OCI-M2 (cell line): ENCODE results near the gene PLXNA4.

Source experiments
- DNase-seq: peaks from one replicate; lab custom pipeline; 2025; ENCODE audit not compliant: unreplicated experiment; lab: John Stamatoyannopoulos, UW

PLXNA4 gene

DNA sequence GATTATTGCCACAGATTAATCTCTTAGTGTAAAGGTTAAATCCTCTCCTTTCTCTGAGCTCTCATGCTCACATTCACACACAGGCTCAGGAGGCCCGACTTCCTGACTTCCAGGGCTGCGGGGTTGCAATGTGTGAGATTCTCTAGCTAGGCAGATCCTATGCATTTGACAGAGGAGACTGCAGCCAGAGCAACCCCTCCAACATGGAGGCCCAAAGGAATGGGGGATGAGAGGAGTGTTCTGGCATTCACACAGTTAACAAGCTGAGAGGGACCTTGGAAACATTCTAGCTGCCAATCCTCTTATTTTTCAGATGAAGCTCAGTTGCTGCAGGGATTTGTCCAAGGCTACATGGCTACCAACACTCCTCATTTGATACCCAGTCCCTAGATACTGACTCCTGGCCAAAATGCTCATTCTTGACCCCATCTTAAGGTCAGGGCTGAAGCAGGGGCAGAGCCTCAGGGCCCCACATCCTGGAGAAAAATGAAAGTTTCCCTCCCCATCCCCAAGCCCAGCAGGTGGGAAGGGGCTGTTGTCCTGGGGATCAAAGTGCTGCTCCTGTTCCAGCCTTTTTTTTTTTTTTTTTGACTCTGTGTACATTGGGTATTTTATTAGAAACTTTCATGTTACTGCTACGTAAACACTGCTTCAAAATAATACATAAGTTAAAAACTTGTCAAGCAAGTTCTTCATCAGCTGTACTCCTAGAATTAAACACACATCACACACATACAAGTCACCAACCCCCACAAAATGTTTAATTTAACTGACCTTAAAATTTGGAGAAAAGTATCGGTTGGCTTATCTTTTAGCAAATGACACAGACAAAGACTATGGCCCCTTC, 325.6 kb downstream of the PLXNA4 start:
- DNase-seq, result no peak

DNA sequence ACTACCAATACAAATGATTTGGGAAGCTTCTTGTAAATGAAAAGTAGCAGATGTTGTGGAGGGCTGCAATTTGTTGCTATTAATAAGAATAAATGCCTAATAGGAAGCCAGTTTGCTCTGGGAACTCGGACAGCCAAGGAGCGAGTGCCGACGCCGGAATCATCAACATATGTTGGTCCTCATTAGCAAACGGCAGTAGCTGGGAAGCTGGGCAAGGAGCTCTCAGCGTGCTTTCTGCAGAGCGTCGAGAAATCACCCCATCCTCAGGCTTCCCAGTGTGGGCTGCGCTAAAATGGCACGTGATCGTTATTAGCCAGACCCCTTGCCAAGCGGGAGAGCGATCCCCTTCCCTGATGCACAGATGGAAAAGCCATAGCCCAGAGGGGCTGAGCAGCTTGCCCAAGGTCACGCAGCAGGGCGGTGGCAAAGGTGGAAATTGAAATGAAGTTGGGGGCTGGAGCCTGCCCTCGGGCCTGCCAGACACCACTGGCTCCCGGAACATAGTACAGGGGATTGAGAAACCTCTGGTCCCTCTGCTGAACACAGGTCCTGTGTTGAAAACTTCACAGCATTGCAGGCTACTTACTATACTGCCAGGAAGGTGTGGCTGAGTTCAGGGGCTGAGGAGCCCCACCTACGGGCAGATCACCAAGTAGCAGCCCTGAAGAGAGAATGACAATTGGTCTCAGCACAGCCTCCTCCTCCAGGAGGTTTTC, 326.9 kb downstream of the PLXNA4 start:
- no peak for DNase-seq

DNA sequence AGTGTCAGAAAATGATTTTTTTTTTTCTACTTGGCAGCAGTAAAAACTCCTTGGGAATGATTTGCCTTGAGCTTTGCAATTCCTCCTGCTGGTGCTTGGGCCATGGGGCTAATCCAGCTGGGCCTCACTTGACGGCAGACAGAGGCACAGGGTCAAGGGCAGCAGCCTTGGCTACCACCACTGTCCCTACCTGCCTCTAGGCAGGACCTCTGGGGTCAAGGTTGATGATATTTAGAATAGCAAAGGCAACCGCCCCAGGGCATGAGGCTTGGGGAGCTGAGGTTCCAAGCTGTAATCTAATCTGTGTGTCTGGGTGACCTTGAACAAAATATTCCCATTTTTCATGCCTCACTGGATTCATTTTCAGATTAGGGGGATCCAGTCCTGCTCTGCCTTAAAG, 327.4 kb downstream of the PLXNA4 start:
- no peak for DNase-seq

GRCh38 chr7:132247995-132248618, 328.2 kb downstream of the PLXNA4 start:
- DNase-seq, result no peak

DNA sequence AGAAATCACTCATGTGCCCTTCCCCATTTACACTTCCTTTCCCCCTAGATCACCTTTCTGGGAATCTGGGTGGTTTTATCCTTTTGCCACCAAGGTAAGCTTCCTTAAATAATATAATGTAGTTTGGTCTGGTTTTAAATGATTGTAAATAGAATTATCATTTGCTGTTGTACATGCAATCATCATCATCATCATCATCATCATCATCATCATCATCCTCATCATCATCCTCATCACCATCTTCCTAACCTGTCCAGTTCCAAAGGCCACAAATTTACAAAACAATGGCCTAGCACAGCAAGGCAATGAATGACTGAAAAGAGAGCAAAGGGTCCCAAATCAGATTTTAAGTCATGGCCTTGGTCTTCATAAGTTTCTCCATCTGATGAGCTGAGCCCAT, 329.7 kb downstream of the PLXNA4 start:
- DNase-seq, result no peak

GRCh38 chr7:132245539-132245938, 330.7 kb downstream of the PLXNA4 start:
- no peak for DNase-seq

DNA sequence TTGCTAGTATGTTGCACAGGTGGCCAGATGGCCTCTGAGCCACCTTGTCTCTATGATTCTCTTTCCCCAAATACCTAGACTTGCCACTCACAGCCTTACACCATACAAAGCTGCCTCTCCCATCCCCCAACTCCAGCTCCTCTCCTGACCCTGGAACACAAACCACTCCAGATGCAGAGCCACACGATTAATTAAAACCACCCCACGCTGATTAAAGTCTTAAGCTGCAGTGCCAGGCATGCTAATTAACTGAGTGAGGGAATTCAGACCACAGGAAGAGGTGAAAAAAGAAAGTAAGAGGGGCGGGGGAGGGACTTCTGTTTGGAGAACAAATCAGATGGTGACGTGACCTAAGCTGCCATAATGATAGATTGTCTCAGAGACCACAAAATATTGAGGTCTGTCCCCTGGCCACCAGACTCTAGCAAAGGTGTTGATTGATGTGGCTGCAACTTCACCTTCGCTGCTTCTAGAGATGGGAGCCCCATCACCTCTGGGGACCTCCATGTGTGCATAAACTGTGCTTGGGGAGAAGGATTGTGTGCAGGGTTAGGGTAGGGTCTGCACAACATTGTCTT, 331.3 kb downstream of the PLXNA4 start:
- DNase-seq, result no peak

GRCh38 chr7:132243463-132243862, 332.8 kb downstream of the PLXNA4 start:
- DNase-seq, result no peak

DNA sequence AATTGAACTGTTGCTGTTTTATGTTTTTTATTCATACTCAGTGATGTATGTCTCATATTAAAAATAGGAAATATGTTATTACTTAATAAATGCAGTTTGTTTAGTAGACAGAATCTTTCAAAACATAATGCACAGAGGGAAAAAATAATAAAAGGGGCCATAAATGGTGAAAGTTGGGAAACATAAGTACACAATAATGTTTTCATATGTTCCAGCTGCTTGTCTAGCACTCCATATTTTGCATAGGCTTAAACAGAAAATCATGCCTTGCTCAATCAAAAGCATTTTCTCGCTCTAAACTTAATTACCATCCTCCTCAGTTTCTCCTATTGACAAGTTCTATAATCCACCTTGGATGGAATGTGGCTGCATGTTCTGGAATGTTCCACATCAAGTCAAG, 333.2 kb downstream of the PLXNA4 start:
- no peak for DNase-seq

GRCh38 chr7:132242192-132242812, 334.0 kb downstream of the PLXNA4 start:
- DNase-seq, result no peak

GRCh38 chr7:132240821-132241422, 335.3 kb downstream of the PLXNA4 start:
- DNase-seq, result no peak

GRCh38 chr7:132240262-132240661, 336.0 kb downstream of the PLXNA4 start:
- no peak for DNase-seq

DNA sequence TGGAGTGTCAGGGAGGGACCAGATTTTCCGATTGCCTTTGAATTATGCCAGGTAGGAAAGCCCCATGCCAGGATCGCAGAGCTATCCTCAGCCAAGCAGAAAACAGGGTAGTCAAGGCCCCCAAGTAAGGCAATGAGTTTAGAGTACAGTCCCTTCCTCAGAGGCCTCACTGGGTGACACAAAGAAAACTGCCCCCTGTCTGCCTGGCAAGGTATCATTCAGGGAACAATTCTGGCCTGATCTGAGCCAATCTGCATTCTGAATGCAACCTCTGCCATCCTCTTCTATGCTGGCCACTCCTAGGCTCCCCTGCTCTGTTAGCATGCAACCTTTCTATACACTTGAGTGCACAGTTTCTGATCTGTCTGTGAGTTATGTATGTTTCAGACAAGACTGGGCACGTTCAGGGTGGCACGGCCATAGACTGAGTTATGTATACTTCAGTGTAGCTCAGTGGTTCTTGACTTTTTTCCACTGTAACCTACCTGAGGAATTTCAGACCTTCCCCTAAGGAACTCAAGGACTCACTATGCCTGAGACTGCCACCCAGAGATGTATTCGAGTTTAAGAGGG, 336.8 kb downstream of the PLXNA4 start:
- no peak for DNase-seq

DNA sequence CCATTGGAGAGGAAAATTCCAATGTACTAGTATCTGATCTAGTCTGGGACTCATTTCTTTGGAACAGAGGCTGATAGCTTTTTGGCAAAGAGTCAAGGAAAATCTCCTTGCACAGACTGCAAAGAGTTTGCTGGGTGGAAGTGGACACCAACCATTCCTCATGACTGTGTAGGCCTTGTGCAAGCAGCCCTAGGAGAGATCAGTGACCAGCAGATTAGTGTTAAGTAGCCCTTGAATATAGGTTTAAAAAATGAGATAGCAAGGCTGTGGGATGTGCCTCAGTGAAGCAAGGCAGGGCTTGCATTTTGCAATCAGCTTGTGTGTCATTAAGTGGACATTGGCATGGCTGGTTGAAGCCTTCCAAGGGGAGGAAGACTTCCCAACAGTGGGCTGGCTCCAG, 341.6 kb downstream of the PLXNA4 start:
- no peak for DNase-seq

DNA sequence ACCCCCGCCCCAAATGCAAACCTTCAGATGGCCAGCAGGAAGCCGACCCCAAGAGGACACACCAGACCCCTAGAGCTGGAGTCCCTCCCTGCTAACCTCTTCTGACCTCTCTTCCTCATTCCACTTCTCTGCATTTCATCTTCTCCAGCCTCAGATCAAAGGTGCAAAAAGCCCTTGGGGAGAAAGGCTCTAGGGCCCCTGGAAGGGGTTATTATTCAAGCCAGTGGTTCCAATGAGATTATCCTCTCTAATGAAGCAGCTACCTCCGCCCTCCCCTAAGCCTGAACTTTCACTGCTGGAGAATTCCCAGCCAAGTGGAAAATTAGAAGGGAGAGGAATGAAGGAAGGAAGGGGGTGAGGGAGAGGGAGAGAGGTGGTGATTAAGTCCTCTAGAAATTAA, 343.9 kb downstream of the PLXNA4 start:
- DNase-seq, result no peak

- no peak for DNase-seq
Measured at GRCh38 chr7:132230462-132230861, 345.8 kb downstream of the PLXNA4 start.

GRCh38 chr7:132228240-132228639, 348.0 kb downstream of the PLXNA4 start:
- DNase-seq, result no peak

- DNase-seq, result no peak
Measured at GRCh38 chr7:132226957-132227290, 349.3 kb downstream of the PLXNA4 start.

- no peak for DNase-seq
Measured at GRCh38 chr7:132226046-132226956, 350.0 kb downstream of the PLXNA4 start.
